GM10266 (cell line): Measurements from ENCODE around the gene ARMC9.

Experiments used
- DNase-seq: peaks from one replicate; pipeline ENCODE4 v3.0.0; 2012; ENCODE audit errors: extremely low spot score
- TF ChIP-seq, protein P1 (sequence below): IDR thresholded peaks from 2 replicates; pipeline ENCODE4 v1.5.1; 2012; ENCODE audit warnings: mild to moderate bottlenecking, low read depth; ENCODE audit not compliant: control insufficient read depth, insufficient read depth; ENCODE audit errors: missing control alignments

ARMC9 gene

DNA sequence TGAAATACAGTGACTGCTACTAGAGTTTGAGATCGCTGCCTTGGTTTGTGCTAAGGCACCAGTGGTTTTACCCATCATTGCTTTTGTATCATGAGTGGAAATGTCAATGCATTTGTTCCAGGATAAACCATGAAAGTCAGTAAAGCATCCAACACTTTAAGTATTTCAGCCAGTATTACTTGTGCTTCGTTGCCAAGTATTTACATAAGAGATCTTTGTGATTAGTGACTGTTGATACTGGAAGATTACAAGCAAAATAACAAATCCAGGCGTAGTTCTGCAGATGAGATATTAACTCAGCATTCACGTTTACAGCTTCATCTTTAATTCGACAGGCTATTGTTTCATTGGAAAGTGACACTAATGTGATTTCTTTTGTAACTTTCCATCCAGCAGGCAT lies 106.8 kb downstream of the ARMC9 start:
- no peak for DNase-seq
- TF ChIP-seq, protein P1, sequence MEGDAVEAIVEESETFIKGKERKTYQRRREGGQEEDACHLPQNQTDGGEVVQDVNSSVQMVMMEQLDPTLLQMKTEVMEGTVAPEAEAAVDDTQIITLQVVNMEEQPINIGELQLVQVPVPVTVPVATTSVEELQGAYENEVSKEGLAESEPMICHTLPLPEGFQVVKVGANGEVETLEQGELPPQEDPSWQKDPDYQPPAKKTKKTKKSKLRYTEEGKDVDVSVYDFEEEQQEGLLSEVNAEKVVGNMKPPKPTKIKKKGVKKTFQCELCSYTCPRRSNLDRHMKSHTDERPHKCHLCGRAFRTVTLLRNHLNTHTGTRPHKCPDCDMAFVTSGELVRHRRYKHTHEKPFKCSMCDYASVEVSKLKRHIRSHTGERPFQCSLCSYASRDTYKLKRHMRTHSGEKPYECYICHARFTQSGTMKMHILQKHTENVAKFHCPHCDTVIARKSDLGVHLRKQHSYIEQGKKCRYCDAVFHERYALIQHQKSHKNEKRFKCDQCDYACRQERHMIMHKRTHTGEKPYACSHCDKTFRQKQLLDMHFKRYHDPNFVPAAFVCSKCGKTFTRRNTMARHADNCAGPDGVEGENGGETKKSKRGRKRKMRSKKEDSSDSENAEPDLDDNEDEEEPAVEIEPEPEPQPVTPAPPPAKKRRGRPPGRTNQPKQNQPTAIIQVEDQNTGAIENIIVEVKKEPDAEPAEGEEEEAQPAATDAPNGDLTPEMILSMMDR, result no peak

DNA sequence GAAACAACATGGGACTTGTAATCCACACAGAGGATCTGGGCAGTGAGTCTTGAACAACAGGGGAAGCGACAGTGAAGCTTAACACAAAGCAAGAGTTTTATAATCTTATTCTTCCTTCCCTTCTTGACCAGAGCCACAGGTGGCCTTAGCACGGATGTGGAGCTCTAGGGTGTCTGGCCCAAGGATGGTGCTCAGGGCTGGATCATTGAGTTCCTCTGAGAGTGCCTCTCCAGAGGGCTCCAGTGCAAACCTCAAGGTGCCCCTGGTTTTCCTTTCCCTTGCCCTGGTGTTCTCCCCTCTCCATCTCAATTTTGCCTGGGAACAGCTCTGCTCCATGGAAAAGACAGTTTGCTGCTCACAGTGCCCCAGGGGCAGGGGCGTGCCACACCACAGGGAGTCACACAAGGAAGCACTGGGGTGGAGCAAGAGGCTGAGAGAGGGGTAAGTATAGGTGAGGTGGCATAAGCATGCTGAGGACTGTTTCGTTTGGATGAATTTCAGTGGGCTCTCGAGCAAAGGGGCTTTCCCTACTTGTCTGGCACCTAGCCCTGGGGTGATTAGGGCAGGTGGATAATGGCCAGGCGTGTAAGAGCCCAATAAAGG lies 108.5 kb downstream of the ARMC9 start:
- TF ChIP-seq, protein P1, result no peak
- no peak for DNase-seq

DNA sequence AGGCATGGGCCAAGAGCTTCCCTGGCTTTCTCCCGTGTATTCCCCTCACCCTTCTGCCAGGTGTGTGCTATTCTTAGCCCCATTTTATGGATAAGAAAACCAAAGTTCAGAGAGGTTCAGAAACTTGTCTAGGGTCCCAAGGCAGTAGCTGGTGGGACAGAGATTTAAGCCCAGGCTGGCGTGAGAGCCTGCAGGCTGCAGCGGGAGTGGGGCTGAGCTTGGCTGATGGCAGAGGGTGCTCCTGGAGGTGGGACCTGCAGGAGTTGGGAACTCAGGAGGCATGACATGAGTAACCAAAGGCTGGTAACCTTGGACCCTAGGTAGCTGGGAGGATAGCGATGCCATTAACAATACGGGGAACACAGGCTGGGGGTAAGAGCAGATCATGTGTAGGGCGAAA lies 109.8 kb downstream of the ARMC9 start:
- no peak for DNase-seq
- TF ChIP-seq, protein P1, result no peak

DNA sequence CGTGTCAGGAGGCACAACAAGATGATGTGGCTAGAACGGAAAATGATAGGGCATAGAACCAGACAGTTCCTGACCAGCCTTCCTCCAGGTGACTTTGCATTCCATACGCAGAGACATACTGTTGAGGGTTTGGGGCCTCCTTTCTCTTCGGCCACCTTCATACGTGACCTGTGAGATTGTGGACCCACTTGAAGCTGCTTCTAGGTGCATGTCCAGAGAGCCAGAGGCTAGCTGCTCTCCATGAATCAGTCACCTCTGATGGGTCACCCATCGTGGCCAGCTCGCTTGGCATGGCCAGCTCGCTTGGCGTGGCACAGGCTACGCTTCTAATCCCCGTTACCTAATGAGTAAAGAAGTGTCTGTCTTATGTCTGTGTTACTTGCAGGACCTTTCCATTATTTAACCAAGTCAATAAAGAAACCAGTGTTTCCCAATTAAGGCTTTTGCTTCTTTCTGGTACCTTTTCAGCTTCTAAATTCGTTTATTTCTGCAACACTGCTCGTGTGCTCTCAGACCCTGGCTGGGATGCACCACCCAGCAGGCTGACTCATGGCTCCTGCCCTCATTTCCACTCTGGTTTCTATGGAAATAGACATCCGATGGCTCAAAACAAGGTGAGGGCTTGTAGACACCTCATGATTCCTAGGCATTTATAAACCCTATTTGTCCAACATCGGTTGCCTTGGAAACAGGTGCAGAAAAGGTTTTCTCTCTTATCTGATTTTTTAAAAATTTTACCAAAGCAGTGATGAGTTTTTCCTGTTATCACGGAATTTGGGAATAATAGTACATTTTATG lies 110.4 kb downstream of the ARMC9 start:
- no peak for DNase-seq
- TF ChIP-seq, protein P1, result no peak

DNA sequence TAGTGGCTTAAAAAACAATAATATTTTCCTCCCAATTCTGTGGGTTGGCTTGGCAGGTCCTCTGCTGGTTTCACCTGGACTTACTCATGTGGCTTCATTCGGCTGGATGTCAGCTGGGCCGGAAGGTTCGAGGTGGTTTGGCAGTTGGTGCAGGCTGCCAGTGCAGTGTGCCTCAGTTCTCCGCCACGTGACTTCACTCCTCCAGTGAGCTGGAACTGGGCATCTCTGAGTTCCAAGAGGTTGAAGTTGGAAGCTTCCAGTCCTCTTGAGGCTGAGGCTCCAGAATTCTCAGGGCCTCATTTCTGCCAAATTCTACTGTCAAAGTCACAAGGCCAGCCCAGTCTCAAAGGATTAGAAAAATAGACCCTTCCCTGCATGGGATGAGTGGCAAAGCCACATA lies 113.6 kb downstream of the ARMC9 start:
- TF ChIP-seq, protein P1, result no peak
- DNase-seq, result no peak

DNA sequence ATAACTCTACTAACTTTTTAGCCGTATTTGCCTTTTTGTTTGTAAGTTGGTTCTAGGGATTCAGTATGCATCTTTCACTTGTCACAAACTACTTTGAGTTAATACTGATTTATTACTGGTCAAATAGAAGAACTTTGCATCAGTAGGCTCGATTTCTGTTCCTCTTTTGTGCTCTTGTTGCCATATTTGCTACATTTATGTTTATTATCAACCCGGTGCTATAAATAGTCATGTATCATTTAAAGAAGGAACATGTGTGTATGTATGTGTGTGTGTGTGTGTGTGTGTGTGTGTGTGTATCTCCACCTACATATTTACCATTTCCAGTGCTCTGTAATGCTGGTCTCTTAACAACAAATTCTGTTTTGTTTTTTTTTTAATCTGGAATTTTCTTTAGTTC lies 117.5 kb downstream of the ARMC9 start:
- TF ChIP-seq, protein P1, result no peak
- DNase-seq, result peak; percentile 32

DNA sequence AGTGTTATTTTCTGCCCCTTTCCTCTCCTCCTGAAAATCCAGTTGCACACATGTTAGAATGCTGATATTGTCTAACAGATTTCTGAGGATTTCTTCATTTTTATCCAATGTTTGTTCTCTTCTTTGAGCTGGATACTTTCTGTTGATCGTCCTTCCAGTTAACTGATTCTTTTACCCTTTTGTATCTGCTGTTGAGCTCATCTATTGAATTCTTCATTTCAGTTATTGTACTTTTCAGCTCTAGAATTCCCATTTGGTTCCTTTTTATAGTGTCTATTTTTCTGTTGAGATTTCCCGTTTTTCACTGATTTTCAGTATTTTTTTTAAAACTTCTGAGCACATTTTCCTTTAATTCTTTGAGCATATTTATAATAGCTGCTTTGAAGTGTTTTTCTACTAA lies 119.1 kb downstream of the ARMC9 start:
- TF ChIP-seq, protein P1, result no peak
- DNase-seq, result no peak
